Naive B cell (primary cell): Measurements from ENCODE around the gene MGAT4B. TPM values are rescaled to one million over a fixed set of nuclear protein-coding genes. Genes with fewer than 3 reads are reported as not detected.

Experiments
- ATAC-seq, 2 donors: fragments of 150-1000 bp; cut with Tn5 transposase; 2 replicates each; pipeline ENCODE4 v1.10.0; 2021; ENCODE audit warnings: low read depth in 2 of 2, mild to moderate bottlenecking in 2 of 2, moderate library complexity in 2 of 2
- DNase-seq: peaks from one replicate; pipeline ENCODE4 v3.0.0; 2022
- H3K27ac Mint-ChIP-seq, 6 donors: one replicate each; pipeline ENCODE4 v1.8.0; 2020 to 2022; ENCODE audit warnings: mild to moderate bottlenecking in 6 of 6, mixed read lengths in 6 of 6, moderate library complexity in 5 of 6, inconsistent platforms in 2 of 6
- H3K27me3 Mint-ChIP-seq, 3 donors: one replicate each; pipeline ENCODE4 v1.8.0; 2021 to 2022; ENCODE audit warnings: mixed read lengths in 3 of 3, mild to moderate bottlenecking in 1 of 3
- H3K36me3 Mint-ChIP-seq, 2 donors: one replicate each; pipeline ENCODE4 v1.8.0; 2020 to 2022; ENCODE audit warnings: mixed read lengths in 2 of 2, inconsistent platforms in 1 of 2, mild to moderate bottlenecking in 1 of 2
- H3K4me1 Mint-ChIP-seq, 3 donors: one replicate each; pipeline ENCODE4 v1.8.0; 2020 to 2022; ENCODE audit warnings: mixed read lengths in 3 of 3, inconsistent platforms in 1 of 3, mild to moderate bottlenecking in 1 of 3, moderate library complexity in 1 of 3
- H3K4me3 Mint-ChIP-seq, 8 donors: one replicate each; pipeline ENCODE4 v1.8.0; 2020 to 2022; ENCODE audit warnings: mild to moderate bottlenecking in 8 of 8, mixed read lengths in 8 of 8, moderate library complexity in 8 of 8, inconsistent platforms in 2 of 8
- H3K9me3 Mint-ChIP-seq, 7 donors: one replicate each; pipeline ENCODE4 v1.8.0; 2020 to 2022; ENCODE audit warnings: mixed read lengths in 7 of 7, mild to moderate bottlenecking in 5 of 7, inconsistent platforms in 2 of 7, moderate library complexity in 1 of 7
- polyA plus RNA-seq, 6 donors: library from polyadenylated mRNA; unstranded; fragments of 300-500 nt; fragmentation: Illumina TruSeq; gene quantifications; one replicate each; pipeline ENCODE4 v1.2.3, GENCODE V29; 2021; ENCODE audit warnings: low read depth in 6 of 6

The MGAT4B gene
- polyA plus RNA-seq, 6 donors from 2014 or later: 6.2 to 17.3 (median 9.5) TPM

DNA sequence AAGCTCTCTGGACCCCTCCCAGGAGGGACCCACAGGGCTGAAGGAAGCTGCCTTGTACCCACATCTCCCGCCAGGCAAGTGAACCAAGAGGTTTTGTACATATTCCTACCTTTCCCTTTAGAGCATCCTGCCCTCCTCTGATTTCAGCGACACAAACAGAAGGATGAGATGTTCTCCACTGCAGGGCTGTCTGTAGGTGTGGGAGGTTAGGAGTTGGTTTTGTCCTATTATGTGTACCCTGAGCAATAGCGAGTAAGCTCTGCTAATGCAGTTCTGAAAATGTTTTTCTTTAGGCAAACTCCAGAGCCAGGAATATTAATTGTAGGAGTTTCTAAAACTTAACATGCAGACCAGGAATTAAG lies 27.0 kb upstream of the MGAT4B start:
- Mint-ChIP-seq H3K27me3 (no peaks in the 10 kb centered on the region), H3K9me3 (no peaks in the 10 kb centered on the region), H3K27ac (peak overlapping the region in 4 of 6 donors; percentile 47 to 92 (median 76)), H3K36me3 (peaks cover 22 to 43% of the 10 kb centered on the region in 2 donors), H3K4me3 (no peak overlapping the region), H3K4me1 (peaks cover 17 to 22% (median 19%) of the 10 kb centered on the region in 3 donors)
- no peak for DNase-seq
- ATAC-seq: no peak

DNA sequence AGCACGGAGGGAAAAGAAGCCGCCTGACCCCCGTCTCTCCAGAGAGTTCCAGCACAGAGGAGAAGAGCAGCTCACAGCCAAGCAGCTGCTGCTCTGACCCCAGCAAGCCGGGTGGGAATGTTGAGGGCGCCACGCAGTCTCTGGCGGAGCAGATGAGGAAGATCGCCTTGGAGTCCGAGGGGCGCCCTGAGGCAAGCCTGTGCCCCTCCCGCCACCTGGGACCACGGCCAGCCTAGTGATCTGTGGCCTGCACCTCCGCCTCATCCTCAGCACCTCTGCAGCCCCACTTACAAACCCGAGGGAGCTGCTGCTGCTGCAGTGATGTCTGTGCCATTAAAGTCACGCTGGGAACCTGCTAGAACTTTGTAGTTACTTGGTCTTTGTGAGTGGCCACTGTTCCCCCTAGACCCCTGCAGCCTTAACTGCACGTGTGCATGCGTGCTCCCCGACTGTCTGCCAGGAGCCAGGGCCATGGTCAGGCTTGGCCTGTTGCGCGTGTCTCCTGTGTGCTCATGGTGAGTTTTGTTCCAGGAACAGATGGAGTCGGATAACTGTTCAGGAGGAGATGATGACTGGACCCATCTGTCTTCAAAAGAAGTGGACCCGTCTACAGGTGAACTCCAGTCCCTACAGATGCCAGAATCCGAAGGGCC lies 26.5 kb upstream of the MGAT4B start:
- Mint-ChIP-seq H3K4me3 (peak overlapping the region in 1 of 8 donors; percentile 28), H3K27ac (peak overlapping the region in 4 of 6 donors; percentile 64 to 92 (median 80)), H3K4me1 (peaks cover 20 to 25% (median 22%) of the 10 kb centered on the region in 3 donors), H3K9me3 (no peaks in the 10 kb centered on the region), H3K36me3 (peaks cover 23 to 47% of the 10 kb centered on the region in 2 donors), H3K27me3 (no peaks in the 10 kb centered on the region)
- DNase-seq (no peak), ATAC-seq (no peak)

DNA sequence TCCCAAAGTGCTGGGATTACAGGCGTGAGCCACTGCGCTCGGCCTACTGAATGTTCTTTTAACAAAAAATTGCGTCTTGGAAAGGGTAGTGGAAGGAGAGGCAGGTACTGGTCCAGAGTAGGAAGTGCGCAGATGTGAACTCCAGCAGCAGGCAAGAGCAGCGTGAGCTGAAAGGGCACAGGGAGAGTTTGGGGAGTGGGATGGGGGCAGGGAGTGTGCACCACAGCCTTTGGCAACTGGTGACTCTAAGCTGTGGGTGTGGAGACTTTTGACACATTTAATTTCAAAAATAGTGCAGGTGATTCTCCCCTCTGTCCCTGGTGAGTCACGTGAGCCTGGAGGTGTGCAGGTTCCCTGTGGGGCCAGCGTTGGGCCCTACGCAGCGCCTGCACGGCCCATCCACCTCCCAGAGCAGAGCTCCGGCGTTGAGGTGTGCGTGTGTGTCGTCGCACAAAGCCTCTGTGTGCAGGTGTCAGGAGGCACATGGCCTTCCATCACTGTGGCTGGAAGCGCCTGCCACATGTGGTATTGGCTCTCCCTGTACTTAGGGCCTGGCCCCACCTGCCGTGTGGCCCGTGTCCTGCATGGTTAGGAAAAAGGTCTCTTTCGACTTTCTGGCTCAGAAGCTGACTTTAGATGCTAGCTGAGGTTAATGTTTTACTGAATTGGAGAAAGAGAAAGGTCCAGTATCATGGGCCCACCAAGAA lies 25.5 kb upstream of the MGAT4B start:
- Mint-ChIP-seq H3K36me3 (peaks cover 23 to 47% of the 10 kb centered on the region in 2 donors), H3K4me3 (peak overlapping the region in 1 of 8 donors; percentile 51), H3K27me3 (no peaks in the 10 kb centered on the region), H3K9me3 (no peaks in the 10 kb centered on the region), H3K4me1 (peaks cover 20 to 28% (median 22%) of the 10 kb centered on the region in 3 donors), H3K27ac (peak overlapping the region in 2 of 6 donors; percentile 95 to 98)
- no peak for DNase-seq
- ATAC-seq: no peak

DNA sequence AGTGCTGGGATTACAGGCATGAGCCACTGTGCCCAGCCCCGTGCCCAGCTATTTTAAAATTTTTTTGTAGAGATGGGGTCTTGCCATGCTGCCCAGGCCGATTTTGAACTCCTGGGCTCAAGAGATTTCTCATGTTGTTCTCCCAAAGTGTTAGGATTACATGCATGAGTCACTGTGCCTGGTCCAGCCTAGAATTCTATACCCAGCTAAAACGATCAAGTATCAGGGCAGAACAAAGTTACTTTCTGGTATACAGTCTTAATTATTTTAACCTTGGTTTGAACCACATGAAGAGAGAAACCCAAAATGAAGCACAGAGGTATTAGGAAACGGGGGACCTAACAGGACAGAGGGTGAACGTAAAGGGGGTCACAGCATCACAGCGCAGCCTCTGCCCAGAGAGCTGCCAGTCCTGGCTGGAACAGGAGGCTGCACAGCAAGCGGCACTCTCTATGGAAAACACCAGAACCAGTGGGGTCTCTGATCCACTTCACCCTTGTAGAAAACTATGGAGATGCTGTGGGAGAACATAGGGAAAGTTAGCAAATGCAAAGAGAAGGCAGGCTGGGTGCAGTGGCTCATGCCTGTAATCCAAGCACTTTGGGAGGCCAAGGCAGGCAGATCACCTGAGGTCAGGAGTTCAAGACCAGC lies 24.3 kb upstream of the MGAT4B start:
- Mint-ChIP-seq H3K4me3 (no peak overlapping the region), H3K27ac (peak overlapping the region in 3 of 6 donors; percentile 38 to 98 (median 39)), H3K27me3 (no peaks in the 10 kb centered on the region), H3K4me1 (peaks cover 10 to 17% (median 15%) of the 10 kb centered on the region in 3 donors), H3K9me3 (no peaks in the 10 kb centered on the region), H3K36me3 (peaks cover 14 to 37% of the 10 kb centered on the region in 2 donors)
- ATAC-seq (no peak), DNase-seq (no peak)

DNA sequence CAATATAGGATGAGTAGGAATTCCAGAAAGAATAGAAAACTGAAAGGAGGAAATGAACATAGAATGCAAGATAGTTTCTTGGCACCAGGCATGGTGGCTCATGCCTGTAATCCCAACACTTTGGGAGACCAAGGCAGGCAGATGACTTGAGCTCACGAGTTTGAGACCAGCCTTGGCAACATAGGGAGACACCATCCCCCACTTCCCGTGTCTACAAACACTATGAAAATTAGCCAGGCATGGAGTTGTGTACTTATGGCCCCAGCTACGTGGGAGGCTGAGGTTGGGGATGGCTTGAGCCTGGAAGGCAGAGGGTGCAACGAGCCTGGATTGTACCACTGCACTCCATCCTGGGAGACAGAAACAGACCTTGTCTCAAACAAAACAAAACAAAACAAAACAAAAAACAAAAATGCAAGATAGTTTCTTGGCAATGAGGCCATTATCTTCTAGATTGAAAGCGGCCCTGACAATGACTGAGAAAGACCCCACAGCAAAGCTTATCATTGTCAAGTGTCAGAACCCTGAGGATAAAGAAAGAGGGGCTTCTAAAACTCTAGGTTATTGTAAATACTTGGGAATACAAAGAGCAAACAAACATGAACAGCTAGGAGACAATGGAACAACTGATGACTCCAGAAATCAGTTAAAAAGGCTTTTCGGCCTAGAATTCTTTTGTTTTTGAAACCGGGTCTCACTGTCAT lies 23.2 kb upstream of the MGAT4B start:
- no peaks in the 10 kb centered on the region for H3K9me3 Mint-ChIP-seq
- H3K27ac Mint-ChIP-seq: peak overlapping the region in 2 of 6 donors; percentile 65 to 98
- ATAC-seq: no peak
- H3K4me1 Mint-ChIP-seq: peaks cover 11 to 18% (median 15%) of the 10 kb centered on the region in 3 donors
- DNase-seq: no peak
- peaks cover 19 to 36% of the 10 kb centered on the region in 2 donors for H3K36me3 Mint-ChIP-seq
- H3K27me3 Mint-ChIP-seq: no peaks in the 10 kb centered on the region
- peak overlapping the region in 1 of 8 donors; percentile 2 for H3K4me3 Mint-ChIP-seq

DNA sequence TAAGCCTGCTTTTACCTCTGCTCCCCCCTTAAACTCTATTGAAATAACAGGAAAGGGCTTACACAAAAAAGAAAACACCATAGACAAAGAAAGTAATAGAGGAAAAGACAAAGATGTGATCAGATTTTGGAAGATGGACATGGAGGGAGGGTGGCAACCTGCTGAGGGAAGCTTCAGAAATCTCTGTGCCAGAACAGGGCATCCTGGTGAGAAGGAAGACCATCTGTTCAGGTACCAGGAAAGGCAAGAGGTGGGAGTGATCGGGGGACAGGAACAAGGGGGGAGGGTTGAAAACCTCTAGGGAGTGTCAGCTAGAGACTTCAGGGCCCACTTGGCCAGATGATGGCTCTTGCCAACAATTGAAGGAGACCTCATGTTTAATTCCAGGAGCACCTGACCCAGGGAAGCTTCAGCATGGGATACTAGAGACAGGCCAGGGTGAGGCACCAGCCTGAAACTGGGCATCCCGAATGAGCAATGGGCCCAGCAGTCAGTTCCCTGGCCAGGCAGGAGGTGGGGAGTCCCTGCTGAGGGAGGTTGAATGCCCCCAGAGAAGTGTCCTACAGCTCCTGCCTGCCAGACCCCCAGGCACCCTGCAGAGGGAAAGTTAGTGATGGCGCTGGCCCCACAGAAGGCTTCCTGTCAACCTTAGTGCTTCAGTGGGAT lies 22.2 kb upstream of the MGAT4B start:
- Mint-ChIP-seq H3K27me3 (no peaks in the 10 kb centered on the region), H3K4me1 (peaks cover 20 to 25% (median 21%) of the 10 kb centered on the region in 3 donors), H3K9me3 (no peaks in the 10 kb centered on the region), H3K4me3 (no peak overlapping the region), H3K36me3 (peaks cover 24 to 39% of the 10 kb centered on the region in 2 donors), H3K27ac (peak overlapping the region in 4 of 6 donors; percentile 70 to 98 (median 80))
- ATAC-seq (no peak), DNase-seq (no peak)

DNA sequence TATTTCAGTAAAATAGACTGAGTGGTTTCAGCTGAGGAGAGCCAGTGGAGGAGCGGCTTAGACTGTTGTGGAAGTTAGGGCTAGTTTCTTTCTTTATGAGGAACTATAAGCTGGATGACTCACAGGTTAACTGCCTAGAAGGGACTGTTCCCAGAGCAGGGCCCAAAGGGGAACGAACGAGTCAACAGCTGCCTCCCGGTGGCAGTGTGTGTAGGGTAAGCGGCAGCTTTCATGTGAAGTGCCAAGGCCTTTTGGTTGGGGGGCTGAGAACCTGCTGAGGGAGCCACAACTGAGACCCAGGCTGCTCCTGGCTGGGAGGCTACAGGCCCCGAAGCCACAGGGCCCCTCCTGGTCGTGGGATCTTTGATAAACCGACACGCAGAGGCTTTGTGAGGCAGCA lies 21.0 kb upstream of the MGAT4B start:
- Mint-ChIP-seq H3K27me3 (no peaks in the 10 kb centered on the region), H3K4me1 (peaks cover 20 to 33% (median 31%) of the 10 kb centered on the region in 3 donors), H3K36me3 (peaks cover 24 to 27% of the 10 kb centered on the region in 2 donors)

DNA sequence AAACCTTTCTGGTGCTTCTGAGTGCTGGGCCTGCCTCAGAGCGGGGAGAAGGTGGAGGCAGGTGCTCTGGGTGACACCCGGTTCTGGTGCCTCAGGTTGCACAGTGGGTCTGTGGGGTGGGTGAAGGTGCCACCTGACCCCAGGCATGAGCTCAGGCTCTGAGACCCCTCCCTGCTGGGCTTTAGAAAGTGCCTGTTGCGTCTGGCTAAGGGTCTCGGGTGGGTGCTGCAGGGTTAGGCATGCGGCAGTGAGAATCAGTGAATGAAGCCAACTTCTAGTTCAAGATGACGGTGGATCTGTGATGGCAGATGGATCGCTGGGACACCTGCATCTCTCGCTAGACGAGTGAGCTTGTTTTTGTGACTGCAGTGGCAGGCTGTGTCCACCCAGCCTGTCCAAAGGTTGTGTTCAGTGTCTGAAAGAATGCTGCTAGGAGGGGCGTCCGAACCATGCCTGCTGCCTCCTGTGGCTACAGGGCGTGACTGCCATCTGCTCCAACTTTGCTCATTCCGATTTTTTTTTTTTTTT lies 19.1 kb upstream of the MGAT4B start:
- ATAC-seq (no peak), DNase-seq (no peak)
- Mint-ChIP-seq H3K36me3 (peaks cover 20 to 26% of the 10 kb centered on the region in 2 donors), H3K4me3 (peak overlapping the region in 1 of 8 donors; percentile 57), H3K9me3 (no peaks in the 10 kb centered on the region), H3K27me3 (no peaks in the 10 kb centered on the region), H3K27ac (peak overlapping the region in 2 of 6 donors; percentile 58 to 98), H3K4me1 (peaks cover 29 to 44% (median 44%) of the 10 kb centered on the region in 3 donors)

More for the DNA sequence above, 21.0 kb upstream of the MGAT4B start:
- Mint-ChIP-seq H3K4me3 (peak overlapping the region in 1 of 8 donors; percentile 42), H3K27ac (peak overlapping the region in 4 of 6 donors; percentile 26 to 98 (median 65)), H3K9me3 (no peaks in the 10 kb centered on the region)
- ATAC-seq (no peak), DNase-seq (no peak)

DNA sequence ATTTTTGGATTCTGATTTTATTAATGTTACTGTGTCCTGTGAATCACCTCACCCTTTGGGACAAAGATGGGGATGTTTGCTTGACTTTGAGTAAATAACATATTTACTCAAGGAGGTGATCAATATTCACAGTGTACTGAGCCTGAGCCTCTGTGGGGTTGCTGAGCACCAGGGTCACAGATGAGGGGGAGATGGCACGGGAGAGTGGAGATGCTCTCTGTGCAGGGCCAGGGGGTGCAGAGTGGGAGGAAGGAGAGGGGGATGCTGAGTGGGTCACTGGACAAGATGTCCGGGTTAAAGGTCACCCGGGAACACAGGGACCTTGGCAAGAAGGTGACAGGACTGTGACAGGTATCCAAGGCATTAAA lies 18.1 kb upstream of the MGAT4B start:
- no peak for DNase-seq
- peaks cover 34 to 53% (median 52%) of the 10 kb centered on the region in 3 donors for H3K4me1 Mint-ChIP-seq
- H3K27me3 Mint-ChIP-seq: no peaks in the 10 kb centered on the region
- peaks cover 18 to 22% of the 10 kb centered on the region in 2 donors for H3K36me3 Mint-ChIP-seq
- no peak for ATAC-seq
- peak overlapping the region in 3 of 6 donors; percentile 21 to 98 (median 77) for H3K27ac Mint-ChIP-seq
- H3K9me3 Mint-ChIP-seq: no peaks in the 10 kb centered on the region
- peak overlapping the region in 1 of 8 donors; percentile 71 for H3K4me3 Mint-ChIP-seq

DNA sequence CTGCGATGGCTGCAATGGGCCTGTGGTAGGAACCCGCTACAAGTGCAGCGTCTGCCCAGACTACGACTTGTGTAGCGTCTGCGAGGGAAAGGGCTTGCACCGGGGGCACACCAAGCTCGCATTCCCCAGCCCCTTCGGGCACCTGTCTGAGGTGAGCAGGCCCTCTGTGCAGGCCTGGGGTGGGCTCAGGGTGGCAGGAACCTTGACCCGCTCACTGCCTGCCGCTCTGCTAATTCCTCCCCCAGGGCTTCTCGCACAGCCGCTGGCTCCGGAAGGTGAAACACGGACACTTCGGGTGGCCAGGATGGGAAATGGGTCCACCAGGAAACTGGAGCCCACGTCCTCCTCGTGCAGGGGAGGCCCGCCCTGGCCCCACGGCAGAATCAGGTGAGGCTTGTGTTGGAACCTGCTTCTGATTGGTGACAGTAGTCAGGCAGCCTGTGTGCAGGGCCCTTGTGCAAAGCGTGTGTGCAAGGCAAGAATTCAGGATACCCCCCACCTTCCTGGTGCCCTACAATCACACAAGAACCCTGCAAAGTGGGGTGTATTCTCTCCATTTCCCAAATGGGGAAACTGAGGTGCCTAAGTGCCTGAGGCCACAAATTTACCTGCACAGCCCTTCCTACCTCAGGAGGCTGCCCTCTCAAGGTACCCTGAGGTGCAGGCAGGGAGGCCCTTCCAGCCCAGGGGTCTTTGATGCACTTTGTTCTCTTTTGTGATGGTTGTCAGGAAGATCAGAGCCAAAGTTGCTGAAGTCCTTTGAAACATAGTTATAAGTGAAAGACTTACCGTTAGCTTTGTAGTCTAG lies 17.5 kb upstream of the MGAT4B start:
- H3K4me1 Mint-ChIP-seq: peaks cover 31 to 55% (median 55%) of the 10 kb centered on the region in 3 donors
- H3K9me3 Mint-ChIP-seq: no peaks in the 10 kb centered on the region
- DNase-seq (no peak), ATAC-seq (no peak)
- peak overlapping the region in 2 of 6 donors; percentile 21 to 98 for H3K27ac Mint-ChIP-seq
- peaks cover 13 to 16% of the 10 kb centered on the region in 2 donors for H3K36me3 Mint-ChIP-seq
- H3K27me3 Mint-ChIP-seq: no peaks in the 10 kb centered on the region
- peak overlapping the region in 1 of 8 donors; percentile 71 for H3K4me3 Mint-ChIP-seq

DNA sequence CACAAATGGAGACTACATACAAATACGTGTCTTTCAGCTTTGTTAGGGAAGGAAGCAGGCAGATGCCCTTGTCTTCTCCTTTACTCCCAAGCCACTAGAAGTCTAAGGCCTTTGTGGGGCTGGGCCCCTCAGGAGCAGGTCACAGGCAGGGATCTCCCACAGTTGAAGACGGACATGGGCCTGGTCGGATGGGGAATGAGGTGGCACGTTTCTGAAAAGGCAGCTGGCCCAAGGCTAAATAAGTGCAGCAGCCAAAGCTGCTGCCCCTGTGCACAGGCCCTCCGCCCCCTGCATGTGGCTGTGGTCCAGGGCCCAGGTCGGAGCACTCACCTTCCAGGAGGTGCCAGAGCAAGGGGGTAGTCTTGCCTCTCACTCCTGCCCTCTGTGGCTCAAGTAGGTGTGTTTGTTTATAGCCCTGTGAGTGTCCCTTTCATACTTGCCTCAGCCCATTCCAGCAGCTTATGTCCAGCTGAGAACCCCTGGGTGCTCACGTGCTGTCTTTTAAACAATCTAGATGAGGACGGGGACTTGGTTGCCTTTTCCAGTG lies 15.9 kb upstream of the MGAT4B start:
- no peak for DNase-seq
- H3K36me3 Mint-ChIP-seq: peaks cover 7 to 10% of the 10 kb centered on the region in 2 donors
- no peaks in the 10 kb centered on the region for H3K9me3 Mint-ChIP-seq
- H3K4me3 Mint-ChIP-seq: peak overlapping the region; percentile 80 to 99 (median 95)
- H3K27ac Mint-ChIP-seq: peak overlapping the region in 5 of 6 donors; percentile 98 to 99 (median 99)
- H3K4me1 Mint-ChIP-seq: peaks cover 37 to 59% (median 57%) of the 10 kb centered on the region in 3 donors
- no peak for ATAC-seq
- no peaks in the 10 kb centered on the region for H3K27me3 Mint-ChIP-seq
